ENCODE results near the gene SEMA4A.
"Not testable (repeated sequence)": the region's sequence is repeated elsewhere in the genome, so short reads cannot be mapped to it uniquely, and the experiment has no call there.

GRCh38 chr1:156182010-156182779, 28.8 kb downstream of the SEMA4A start:
- not testable (repeated sequence) for TF ChIP-seq MEF2D (tag; conservative IDR thresholded peaks at IDR 0.05; ENCODE audit: low read depth); KAT7 (CRISPR knock-in tag; IDR thresholded peaks at IDR 0.05; ENCODE audit: borderline replicate concordance); SMARCA5 (IDR thresholded peaks at IDR 0.05); REST (IDR thresholded peaks at IDR 0.05; ENCODE audit: borderline replicate concordance); REST (CRISPR knock-in tag; IDR thresholded peaks at IDR 0.05; ENCODE audit: low read depth); MTA3 (IDR thresholded peaks at IDR 0.05; ENCODE audit: borderline replicate concordance); ATF3 (IDR thresholded peaks at IDR 0.05); ATF3 (CRISPR knock-in tag; conservative IDR thresholded peaks at IDR 0.05)
